ENCODE data around the gene ADK. TPM values are rescaled to one million over a fixed set of nuclear protein-coding genes. Genes with fewer than 3 reads are reported as not detected.

ADK gene
- total RNA-seq, 2 experiments from 2014 or later = 56.9 to 57.5 TPM

GRCh38 chr10:74156919-74157289 is 5.9 kb downstream of the ADK start:
- no peak overlapping the region for H3K27ac Mint-ChIP-seq
- POLR2A ChIA-PET = interaction anchor here (1.0 kb wide), 1 partner anchor 11 kb away, joined by 3 read pairs; no protein-coding TSS in a partner anchor
- ATAC-seq (no peak), DNase-seq (no peak)
- no peaks in the 10 kb centered on the region for H3K27me3 Mint-ChIP-seq
- CTCF ChIA-PET = interaction anchor here (0.6 to 1.2 kb wide), 6 partner anchors 9 to 307 kb away, joined by 3 to 4 read pairs (median 3); no protein-coding TSS in a partner anchor
- H3K36me3 Mint-ChIP-seq (ENCODE audit: low read depth) = peaks cover 13% of the 10 kb centered on the region
- no peak for TF ChIP-seq CTCF (IDR thresholded peaks at IDR 0.05)
- intact Hi-C loops (cut with micrococcal nuclease) = no loop called here
- H3K9me3 Mint-ChIP-seq = no peaks in the 10 kb centered on the region
- peaks cover 22% of the 10 kb centered on the region for H3K4me1 Mint-ChIP-seq (ENCODE audit: low read depth)
- no peak overlapping the region for H3K4me3 Mint-ChIP-seq

DNA sequence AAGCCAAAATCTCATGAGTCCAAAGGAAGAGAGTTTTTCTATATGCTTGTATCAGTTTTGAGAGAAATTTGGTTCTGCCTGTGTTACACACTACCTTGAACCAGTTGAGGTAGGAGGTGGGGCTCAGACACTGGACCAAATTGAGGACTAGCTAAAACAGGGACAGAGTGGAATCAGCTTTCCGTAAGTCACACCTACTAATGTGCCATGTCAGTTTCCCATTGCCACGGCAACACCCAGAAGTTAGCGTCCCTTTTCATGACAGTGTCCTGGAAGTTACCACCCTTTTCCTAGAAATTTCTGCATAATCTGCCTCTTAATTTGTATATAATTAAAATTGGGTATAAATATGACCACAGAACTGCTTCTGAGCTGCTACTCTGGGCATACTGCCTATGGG is 9.0 kb downstream of the ADK start:
- Mint-ChIP-seq H3K4me3 (no peak overlapping the region), H3K36me3 (ENCODE audit: low read depth) (peaks cover 13% of the 10 kb centered on the region), H3K27ac (no peak overlapping the region), H3K27me3 (no peaks in the 10 kb centered on the region), H3K9me3 (no peaks in the 10 kb centered on the region), H3K4me1 (ENCODE audit: low read depth) (peaks cover 18% of the 10 kb centered on the region)
- POLR2A ChIA-PET = interaction anchor here (1.0 kb wide), 1 partner anchor 9 kb away, joined by 3 read pairs; the partner anchor contains the start of gene AP3M1
- no peak for ATAC-seq
- intact Hi-C loops (cut with micrococcal nuclease) = no loop called here
- TF ChIP-seq CTCF (IDR thresholded peaks at IDR 0.05) = no peak
- CTCF ChIA-PET = no interaction called here
- no peak for DNase-seq

DNA sequence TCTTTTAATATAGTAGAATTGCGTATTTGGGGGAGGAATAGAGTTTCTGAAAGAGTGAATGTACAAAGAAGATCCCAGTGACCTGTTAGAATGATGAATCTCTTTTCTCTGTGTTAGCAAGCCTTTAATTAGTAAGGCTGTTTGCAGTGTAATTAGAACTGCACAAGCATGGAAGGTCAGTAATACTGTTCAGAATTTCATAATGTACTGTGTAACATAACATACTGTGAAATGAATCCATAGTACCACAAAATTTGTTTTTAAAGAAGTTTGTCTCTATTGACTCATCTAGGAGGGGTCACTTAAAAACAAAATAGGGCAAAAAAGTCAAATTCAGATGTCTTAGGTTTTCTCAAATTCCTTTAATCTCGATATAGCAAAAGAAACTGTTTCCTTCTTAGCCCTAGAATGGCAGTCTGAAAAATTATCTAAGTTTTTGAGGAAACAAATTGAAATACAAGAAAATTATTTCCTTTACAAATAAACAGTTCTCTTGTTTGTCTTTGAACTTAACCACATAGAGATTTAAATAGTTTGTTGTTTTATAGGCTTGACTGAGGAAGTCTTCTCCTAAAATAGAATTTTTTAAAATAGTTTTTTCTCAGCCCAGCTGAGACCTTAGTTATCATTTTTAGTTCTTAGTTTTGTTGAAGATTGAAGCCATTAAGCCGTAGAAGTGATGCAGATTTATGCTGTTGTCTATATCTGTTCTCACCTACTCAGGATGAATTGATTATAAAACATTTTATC is 12.5 kb downstream of the ADK start:
- H3K27ac Mint-ChIP-seq = no peak overlapping the region

GRCh38 chr10:74164716-74165529 is 13.9 kb downstream of the ADK start:
- no peak for TF ChIP-seq CTCF (IDR thresholded peaks at IDR 0.05)
- no peaks in the 10 kb centered on the region for H3K27me3 Mint-ChIP-seq
- intact Hi-C loops (cut with micrococcal nuclease) = no loop called here
- no peaks in the 10 kb centered on the region for H3K9me3 Mint-ChIP-seq
- H3K4me3 Mint-ChIP-seq = no peak overlapping the region
- H3K27ac Mint-ChIP-seq = peak overlapping the region; percentile 12
- peaks cover 8% of the 10 kb centered on the region for H3K36me3 Mint-ChIP-seq (ENCODE audit: low read depth)
- ATAC-seq = no peak
- no peak for DNase-seq
- H3K4me1 Mint-ChIP-seq (ENCODE audit: low read depth) = peaks cover 28% of the 10 kb centered on the region
- ChIA-PET POLR2A (interaction anchor here (0.6 to 1.9 kb wide), 5 partner anchors 12 to 863 kb away, joined by 3 to 5 read pairs (median 4); partner anchors contain the start of genes ADK and AP3M1), CTCF (interaction anchor here (1.0 to 1.4 kb wide), 3 partner anchors 12 to 278 kb away, joined by 3 to 4 read pairs (median 3); no protein-coding TSS in a partner anchor)

More for the DNA sequence above, 12.5 kb downstream of the ADK start:
- POLR2A ChIA-PET = no interaction called here
- H3K4me1 Mint-ChIP-seq (ENCODE audit: low read depth) = peaks cover 25% of the 10 kb centered on the region
- H3K9me3 Mint-ChIP-seq = no peaks in the 10 kb centered on the region
- no peaks in the 10 kb centered on the region for H3K27me3 Mint-ChIP-seq
- TF ChIP-seq CTCF (IDR thresholded peaks at IDR 0.05) = no peak
- ATAC-seq = no peak
- CTCF ChIA-PET = interaction anchor here (1.0 to 1.3 kb wide), 3 partner anchors 27 to 48 kb away, joined by 3 read pairs; no protein-coding TSS in a partner anchor
- intact Hi-C loops (cut with micrococcal nuclease) = no loop called here
- no peak overlapping the region for H3K4me3 Mint-ChIP-seq
- H3K36me3 Mint-ChIP-seq (ENCODE audit: low read depth) = peaks cover 12% of the 10 kb centered on the region
- no peak for DNase-seq

Measured in activated CD8-positive, alpha-beta T cell treated with anti-CD3 and anti-CD28 coated beads for 36 hours (primary cell).